Heart right ventricle (tissue), 16 donors: ENCODE data around the gene KCNMB2. TPM values are rescaled to one million over a fixed set of nuclear protein-coding genes. Genes with fewer than 3 reads are reported as not detected.

Experiments
- ATAC-seq, 8 donors: fragments of 200-7000 bp; cut with Tn5 transposase; one replicate each; pipeline ENCODE4 v1.9.1; 2020; ENCODE audit warnings: mild to moderate bottlenecking in 8 of 8, moderate library complexity in 8 of 8, moderate number of reproducible peaks in 1 of 8
- DNase-seq, 2 donors: peaks; one replicate each; pipeline ENCODE4 v3.0.0-alpha.2; 2020
- H3K27ac ChIP-seq, 10 donors: fragments of 200-600 bp; sonication (generic) in 2 of 10; one replicate each; pipeline versions ENCODE4 v1.5.0 to v1.8.0; 2020 to 2022; ENCODE audit warnings: mild to moderate bottlenecking in 3 of 10
- H3K27me3 ChIP-seq, 7 donors: fragments of 200-600 bp; one replicate each; pipeline ENCODE4 v1.8.0; 2021 to 2022; ENCODE audit warnings: mild to moderate bottlenecking in 2 of 7
- H3K36me3 ChIP-seq, 9 donors: fragments of 200-600 bp; sonication (generic) in 1 of 9; one replicate each; pipeline versions ENCODE4 v1.5.0 to v1.8.0; 2020 to 2022; ENCODE audit warnings: mild to moderate bottlenecking in 2 of 9
- H3K4me1 ChIP-seq, 9 donors: fragments of 200-600 bp; sonication (generic) in 1 of 9; one replicate each; pipeline versions ENCODE4 v1.5.0 to v1.8.0; 2020 to 2022; ENCODE audit warnings: mild to moderate bottlenecking in 4 of 9
- H3K4me3 ChIP-seq, 10 donors: fragments of 200-600 bp; sonication (generic) in 2 of 10; one replicate each; pipeline versions ENCODE4 v1.5.0 to v1.8.0; 2020 to 2022; ENCODE audit warnings: mild to moderate bottlenecking in 7 of 10, moderate library complexity in 2 of 10
- H3K9me3 ChIP-seq, 11 donors: fragments of 200-600 bp in 10 of 11; sonication (generic) in 2 of 11; one replicate each; pipeline versions ENCODE4 v1.5.0 to v1.8.0; 2013 to 2022; ENCODE audit warnings: mild to moderate bottlenecking in 2 of 11, control low read depth in 1 of 11, moderate library complexity in 1 of 11
- CTCF ChIP-seq, 9 donors: fragments of 200-600 bp; sonication (generic) in 2 of 9; IDR thresholded peaks; one replicate each; pipeline versions ENCODE4 v1.5.0 to v1.8.0; 2021 to 2022; ENCODE audit warnings: antibody characterized with exemption in 9 of 9, mild to moderate bottlenecking in 5 of 9, moderate library complexity in 1 of 9
- WGBS, 2 donors: extraction: QIAGEN DNeasy Blood & Tissue Kit; methylation state at CpG; one replicate each; pipeline ENCODE4 v1.1.7; 2013; ENCODE audit warnings: inconsistent platforms in 1 of 2; 5-methylcytosine and 5-hydroxymethylcytosine counted together
- intact Hi-C, 10 donors: fragments of 100-400 bp; cut with DNase I; formaldehyde crosslinking; loops; one replicate each; pipeline versions ENCODE4 v1.11.1 to v1.14.2; 2022
- polyA plus RNA-seq, 2 donors: library from polyadenylated mRNA; stranded (reverse); fragments of 200-250 nt; gene quantifications; one replicate each; pipeline ENCODE4 v1.2.3, GENCODE V29; 2013
- total RNA-seq, 10 donors: library from RNA; stranded (reverse); fragmentation: NEBNext Ultra II Directional in 3 of 10; extraction: Animal tissue kit (Norgen Biotek cat#: 25700) in 3 of 10; gene quantifications; one replicate each; pipeline versions ENCODE4 v1.2.1 to v1.2.4, GENCODE V29; 2021 to 2023
- donor health status: Arrhythmogenic right ventricular cardiomyopathy.
- donor health status: ischemic (EF 13 %, LVEDD 7.1; RV severe dilation, severe dysfunction).
- donor health status: healthy with polysubstance abuse.
- donor health status: DM: no; HTN: yes; CAD: no.
- donor health status: DM: no; HTN: no; CAD: no.
- donor health status: ischemic (EF 25% LVEDD 6.9; RV normal size, moderate dysfunction).
- donor health status: ischemic (EF 25% LVEDD 5.7; RV mildly dilated, moderate dysfunction).
- donor health status: healthy.
- donor health status: DM: yes; HTN: yes; CAD: no.
- donor health status: Ischemic cardiomyopathy.
- donor health status: ischemic (EF 35%, LVEDD 5.7; RV mildly dilated, moderate dysfunction).
- donor health status: nonischemic (EF 11% LVEDD 7.7; RV severe dilation, severe dysfunction).
- donor health status: DM: yes; HTN: yes; CAD: no.
- donor health status: PGD.
- donor health status: ischemic (EF 29% LVEDD 5.4; RV normal size, mild dysfunction).
- donor health status: nonischemic (EF 23%, LVEDD 6.1; RV moderate dilation, normal function).

The KCNMB2 gene
- total and polyA plus RNA-seq, 12 donors: 0.55 to 9.2 (median 3.6) TPM

- no peak for TF ChIP-seq CTCF (IDR thresholded peaks at IDR 0.05)
- peaks cover 0 to 7% (median 0%) of the 10 kb centered on the region in 9 donors for H3K4me1 ChIP-seq
- intact Hi-C loops: no loop called here
- H3K27ac ChIP-seq: no peak overlapping the region
- peaks cover 0 to 10% (median 0%) of the 10 kb centered on the region in 11 donors for H3K9me3 ChIP-seq
- ATAC-seq: no peak
- DNase-seq: no peak
- 47 to 63% methylated on average over 3 of the region's 3 CpGs for WGBS, 2 donors
- H3K36me3 ChIP-seq: no peaks in the 10 kb centered on the region
- no peak overlapping the region for H3K4me3 ChIP-seq
- no peaks in the 10 kb centered on the region for H3K27me3 ChIP-seq
These were observed 149.3 kb downstream of the KCNMB2 start for GRCh38 chr3:178685591-178685906.

- no peak overlapping the region for H3K4me3 ChIP-seq
- ATAC-seq (no peak), DNase-seq (no peak)
- no peaks in the 10 kb centered on the region for H3K4me1 ChIP-seq
- H3K36me3 ChIP-seq: no peaks in the 10 kb centered on the region
- intact Hi-C loops: no loop called here
- TF ChIP-seq CTCF (IDR thresholded peaks at IDR 0.05): no peak
- WGBS, 2 donors: 57 to 59% methylated on average over 1 of the region's 1 CpG
- H3K9me3 ChIP-seq: peaks cover 0 to 13% (median 0%) of the 10 kb centered on the region in 11 donors
- no peaks in the 10 kb centered on the region for H3K27me3 ChIP-seq
- H3K27ac ChIP-seq: no peak overlapping the region
These were observed 150.6 kb downstream of the KCNMB2 start for GRCh38 chr3:178686826-178687225.

- WGBS, 2 donors: 40 to 44% methylated on average over 2 of the region's 2 CpGs
- Histone ChIP-seq H3K9me3 (peaks cover 0 to 14% (median 0%) of the 10 kb centered on the region in 11 donors), H3K4me1 (no peaks in the 10 kb centered on the region), H3K27ac (no peak overlapping the region), H3K27me3 (no peaks in the 10 kb centered on the region), H3K4me3 (no peak overlapping the region), H3K36me3 (no peaks in the 10 kb centered on the region)
- no peak for TF ChIP-seq CTCF (IDR thresholded peaks at IDR 0.05)
- intact Hi-C loops: no loop called here
- no peak for ATAC-seq
- DNase-seq: no peak
These were observed 154.3 kb downstream of the KCNMB2 start for GRCh38 chr3:178690571-178690970.

GRCh38 chr3:178699364-178699763 is 163.1 kb downstream of the KCNMB2 start:
- WGBS, 2 donors: 88 to 94% methylated on average over 4 of the region's 4 CpGs
- Histone ChIP-seq H3K27me3 (no peaks in the 10 kb centered on the region), H3K36me3 (no peaks in the 10 kb centered on the region), H3K4me3 (no peak overlapping the region), H3K9me3 (peaks cover 0 to 42% (median 10%) of the 10 kb centered on the region in 11 donors), H3K4me1 (no peaks in the 10 kb centered on the region), H3K27ac (no peak overlapping the region)
- no peak for TF ChIP-seq CTCF (IDR thresholded peaks at IDR 0.05)
- intact Hi-C loops: no loop called here
- no peak for DNase-seq
- peak in 1 of 8 donors; percentile 53 for ATAC-seq
